Activated CD8-positive, alpha-beta memory T cell treated with anti-CD3 and anti-CD28 coated beads for 4 hours (primary cell): ENCODE measurements around the gene DDAH1.

Source experiments
- DNase-seq, 2 donors: peaks; one replicate each; pipeline ENCODE4 v3.0.0-alpha.2; 2020; ENCODE audit warnings: low read depth in 2 of 2

Gene DDAH1

DNA sequence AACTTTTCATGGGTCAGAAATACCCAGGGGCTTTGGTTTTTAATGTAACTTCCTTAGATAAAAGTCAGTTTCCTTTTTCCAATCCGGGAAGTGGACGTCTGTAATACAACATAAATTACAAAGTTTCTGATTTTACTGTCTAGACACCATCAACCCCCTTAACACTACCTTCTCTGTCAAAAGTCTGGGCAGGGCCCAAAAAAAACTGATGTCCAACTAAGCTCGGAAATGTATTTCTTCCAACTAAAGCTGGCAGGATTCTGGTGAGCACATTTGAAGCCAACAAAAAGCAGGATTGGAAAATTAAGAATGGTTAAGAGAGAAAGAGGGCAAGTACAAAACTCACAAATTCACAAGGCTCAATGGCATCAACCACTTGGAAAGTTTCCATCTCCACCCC is 24.3 kb downstream of the DDAH1 start:
- no peak for DNase-seq

DNA sequence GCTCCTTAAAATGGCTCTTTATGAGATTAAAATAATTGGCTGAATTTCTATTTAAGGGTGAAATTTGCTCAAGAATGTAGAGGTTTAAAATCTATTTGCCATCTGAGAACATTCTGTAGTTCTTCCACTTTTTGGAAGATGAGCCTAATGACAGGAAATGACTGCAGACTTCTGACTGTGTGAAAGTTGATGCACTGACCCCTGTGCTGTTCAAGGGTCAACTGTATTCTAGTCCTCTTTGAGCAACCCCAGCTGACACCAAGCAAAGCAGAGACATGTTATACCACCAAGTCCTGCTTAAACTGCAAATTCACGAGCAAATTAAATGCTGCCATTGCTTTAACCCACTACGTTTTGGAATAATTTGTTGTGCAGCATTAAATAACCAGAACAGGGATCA is 26.6 kb downstream of the DDAH1 start:
- DNase-seq, result no peak

DNA sequence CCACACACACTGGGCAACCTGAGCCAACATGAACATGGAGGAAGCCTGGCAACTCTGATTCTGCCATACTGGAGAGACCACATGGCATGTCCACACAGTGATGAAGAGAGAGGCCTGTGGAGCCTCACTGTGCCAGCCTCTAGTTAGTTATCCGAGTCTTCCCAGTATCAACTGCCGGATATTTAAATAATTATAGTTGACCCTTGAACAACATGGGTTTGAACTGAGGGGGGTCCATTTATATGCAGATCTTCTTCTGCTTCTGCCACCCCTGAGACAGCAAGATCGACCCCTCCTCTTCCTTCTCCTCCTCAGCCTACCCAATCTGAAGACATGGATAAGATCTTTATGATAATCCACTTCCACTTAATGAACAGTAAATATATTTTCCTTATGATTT is 27.8 kb downstream of the DDAH1 start:
- DNase-seq, result no peak

DNA sequence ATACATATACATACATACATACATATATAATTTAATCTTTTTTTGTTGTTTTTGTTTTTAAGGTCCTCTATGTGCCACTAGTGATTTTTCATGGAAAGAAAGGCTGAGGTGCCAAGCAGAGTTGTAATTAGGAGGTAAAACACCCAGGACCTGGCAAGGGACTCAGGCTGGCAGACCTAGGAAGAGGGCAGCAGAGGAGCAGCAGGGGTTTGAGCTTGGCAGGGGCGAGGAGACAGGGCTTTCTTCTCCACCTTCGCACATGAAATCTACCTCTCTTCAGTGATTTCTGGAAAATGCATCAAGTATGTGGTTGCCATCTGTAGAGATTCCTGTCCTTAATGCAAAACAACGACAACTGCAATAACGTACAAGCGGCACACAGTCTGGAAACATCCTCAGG is 31.9 kb downstream of the DDAH1 start:
- no peak for DNase-seq

DNA sequence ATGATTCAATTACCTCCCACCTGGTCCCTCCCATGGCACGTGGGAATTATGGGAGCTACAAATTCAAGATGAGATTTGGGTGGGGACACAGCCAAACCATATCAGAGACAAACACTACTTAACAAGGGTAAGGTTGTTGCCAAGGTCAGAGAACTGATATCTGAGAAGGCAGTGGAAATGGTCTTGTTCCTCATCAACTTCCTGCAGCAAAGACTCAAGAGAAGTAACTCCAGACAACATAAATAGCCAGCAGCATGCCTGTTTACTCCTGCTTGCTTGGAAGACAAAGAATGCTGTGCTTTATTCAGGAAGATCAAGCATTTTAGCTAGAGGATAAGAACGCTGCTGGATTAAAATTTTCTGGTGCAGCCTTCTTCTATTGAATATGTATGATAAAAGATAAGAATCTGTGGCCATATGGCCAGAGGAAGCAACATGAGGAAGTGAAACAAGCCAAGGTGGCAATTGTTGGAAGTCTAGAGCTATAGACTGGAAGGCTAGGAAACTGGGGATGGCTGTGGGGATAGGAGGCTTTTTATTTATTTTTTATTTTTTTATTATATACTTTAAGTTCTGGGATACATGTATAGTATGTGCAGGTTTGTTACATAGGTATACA is 36.4 kb downstream of the DDAH1 start:
- DNase-seq, result no peak

DNA sequence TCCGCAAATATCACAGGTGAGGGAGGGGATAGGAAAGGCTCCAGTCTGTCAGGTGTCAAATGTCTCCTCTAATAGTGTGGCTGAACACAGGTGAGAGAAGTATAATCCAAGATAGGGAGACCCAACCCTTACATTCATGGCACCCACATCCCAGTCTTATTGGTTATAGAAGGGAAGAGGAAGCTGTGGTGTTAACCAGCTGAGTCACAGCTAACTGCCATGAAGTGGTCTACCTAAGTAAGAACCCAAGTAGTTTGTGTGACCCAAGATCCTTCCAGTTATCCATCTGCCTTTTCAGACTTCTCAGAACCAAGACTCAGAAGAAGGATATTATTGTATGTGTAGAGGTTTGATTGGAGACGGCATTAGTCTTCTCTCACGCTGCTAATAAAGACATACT is 37.1 kb downstream of the DDAH1 start:
- no peak for DNase-seq

DNA sequence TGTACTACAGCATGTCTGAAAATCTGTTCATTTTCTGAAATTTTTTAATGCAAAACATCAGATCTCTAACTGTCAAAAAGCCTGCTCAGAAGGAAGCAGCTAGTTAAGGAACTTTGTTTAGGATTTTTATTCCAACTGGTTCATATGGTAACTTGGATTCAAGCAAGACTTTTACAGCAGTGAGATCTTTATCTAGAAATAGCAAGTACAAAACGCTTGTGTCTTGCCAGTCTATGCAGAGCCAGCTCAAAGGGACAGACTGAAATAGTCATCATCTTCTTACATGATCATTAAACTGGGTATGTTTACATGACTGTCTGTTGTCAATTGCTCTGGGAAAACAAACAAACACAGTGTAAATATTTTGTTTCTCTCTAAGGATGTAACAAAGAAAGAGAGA is 37.6 kb downstream of the DDAH1 start:
- no peak for DNase-seq

DNA sequence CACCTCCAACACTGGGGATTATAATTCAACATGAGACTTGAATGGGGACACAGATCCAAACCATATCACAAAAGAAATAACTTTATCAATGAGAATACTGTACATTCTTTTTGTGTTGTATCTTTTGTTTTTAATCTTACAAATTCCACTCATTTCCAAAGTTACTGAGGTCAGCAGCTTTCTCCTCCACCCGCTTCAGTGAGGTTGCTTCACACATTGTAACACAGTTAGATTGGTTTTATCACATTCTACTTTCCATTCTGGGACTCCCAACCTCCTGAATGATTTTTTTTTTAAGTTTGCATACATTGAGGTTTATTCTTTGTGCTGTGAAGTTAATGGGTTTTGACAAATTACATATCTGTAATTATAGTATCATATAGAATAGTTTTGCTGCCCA is 43.8 kb downstream of the DDAH1 start:
- DNase-seq, result no peak

DNA sequence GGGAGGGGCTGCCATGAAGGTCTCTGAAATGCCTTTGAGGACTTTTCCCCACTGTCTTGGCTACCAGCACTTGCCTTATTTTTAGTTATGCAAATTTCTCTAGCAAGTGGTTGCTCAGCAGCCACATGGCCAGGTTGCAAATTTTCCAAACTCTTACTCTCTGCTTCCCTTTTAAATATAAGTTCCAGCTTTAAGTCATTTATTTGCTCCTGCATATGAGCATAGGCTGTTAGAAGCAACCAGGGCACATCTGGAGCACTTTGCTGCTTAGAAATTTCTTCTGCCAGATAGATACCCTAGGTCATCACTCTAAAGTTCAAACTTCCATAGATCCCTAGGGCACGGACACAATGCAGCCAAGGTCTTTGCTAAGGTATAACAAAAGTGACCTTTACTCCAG is 44.8 kb downstream of the DDAH1 start:
- no peak for DNase-seq

DNA sequence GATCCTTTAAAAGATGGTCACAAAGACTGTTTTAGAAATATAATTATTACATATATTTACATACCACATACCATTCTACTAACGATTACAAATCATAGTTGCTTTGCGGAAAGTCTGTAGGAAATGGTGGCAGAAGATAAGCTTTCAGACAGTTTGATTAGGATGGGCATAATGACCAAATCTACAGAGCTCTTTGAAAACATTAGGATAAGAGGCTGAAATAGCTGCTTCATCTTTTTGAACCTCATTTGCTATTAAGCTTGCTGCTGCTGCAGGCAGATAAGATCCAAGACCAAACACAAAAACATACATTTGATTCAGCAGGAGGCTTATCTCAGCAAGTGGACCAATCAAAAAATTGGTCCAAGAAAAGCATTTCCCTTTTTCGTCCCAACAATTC is 47.1 kb downstream of the DDAH1 start:
- DNase-seq, result no peak

DNA sequence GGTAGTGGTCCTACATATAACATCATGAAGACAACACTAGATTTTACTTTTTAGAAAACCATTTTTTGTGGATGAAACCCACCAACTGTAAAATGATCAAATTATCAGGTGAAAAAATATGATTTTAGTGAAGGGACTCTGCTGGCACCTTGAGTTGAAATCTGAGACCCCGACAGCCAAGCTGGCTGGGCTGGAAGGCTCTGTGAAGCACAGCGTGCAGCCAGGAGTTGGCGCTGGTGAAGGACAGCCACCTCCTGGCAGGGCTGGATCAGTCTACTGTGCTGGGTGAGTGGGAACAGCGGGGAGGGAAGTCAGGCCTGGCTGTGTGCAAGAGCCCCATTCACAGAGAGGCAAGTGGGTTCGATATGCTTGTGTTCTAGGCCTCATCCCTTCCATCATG is 47.9 kb downstream of the DDAH1 start:
- no peak for DNase-seq

DNA sequence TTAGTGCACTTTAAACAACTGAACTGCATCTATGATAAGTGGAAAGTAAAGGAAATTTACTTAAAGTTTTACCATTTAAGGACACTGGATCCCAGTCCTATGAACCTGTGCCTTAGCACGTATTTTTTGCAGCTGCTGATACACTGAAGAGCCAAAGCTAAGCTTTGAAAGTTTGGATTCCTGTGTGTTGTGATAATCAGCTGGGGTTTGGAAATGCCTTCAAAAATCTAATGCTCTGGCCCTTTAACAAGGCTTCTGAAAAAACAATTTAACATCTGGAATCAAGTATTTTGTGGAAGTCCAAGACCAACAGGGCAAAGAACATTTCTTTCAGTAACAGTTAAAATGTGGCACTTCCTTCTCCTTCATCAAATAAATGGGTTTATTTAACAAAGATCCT is 51.8 kb downstream of the DDAH1 start:
- DNase-seq, result no peak

DNA sequence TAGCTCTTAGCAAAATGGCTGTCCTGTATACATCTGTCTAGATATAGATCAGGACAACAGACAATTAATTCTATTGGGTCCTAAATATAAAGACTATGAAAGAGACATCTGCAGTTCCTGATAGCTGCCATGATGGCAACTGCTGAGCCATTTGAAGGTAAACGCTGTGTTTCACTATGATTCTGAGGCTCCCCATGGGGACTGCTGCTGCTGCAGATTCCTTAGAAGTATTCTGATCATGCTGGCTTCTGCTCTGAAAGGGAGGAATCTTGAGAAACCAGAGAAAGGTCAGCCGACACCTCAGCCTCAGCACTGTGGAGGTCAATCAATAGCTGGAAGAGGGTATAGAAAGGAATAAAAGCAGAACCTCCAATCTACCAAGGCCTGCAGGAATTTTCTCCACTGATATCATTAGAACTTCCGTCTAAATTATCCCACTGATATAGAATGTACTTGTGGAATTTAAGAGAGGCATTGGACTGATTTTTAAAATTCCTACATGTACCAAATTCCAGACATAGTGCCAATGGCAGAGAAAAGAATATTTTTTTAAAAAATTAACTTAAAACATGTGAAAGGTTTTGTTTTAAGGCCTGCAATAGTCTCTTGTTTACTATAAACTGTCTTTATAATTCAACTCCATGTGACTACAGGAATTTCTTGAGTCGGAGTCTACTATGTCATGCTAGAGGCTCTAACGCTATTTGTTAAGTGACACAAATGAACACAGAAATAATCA is 53.2 kb downstream of the DDAH1 start:
- DNase-seq, result no peak

DNA sequence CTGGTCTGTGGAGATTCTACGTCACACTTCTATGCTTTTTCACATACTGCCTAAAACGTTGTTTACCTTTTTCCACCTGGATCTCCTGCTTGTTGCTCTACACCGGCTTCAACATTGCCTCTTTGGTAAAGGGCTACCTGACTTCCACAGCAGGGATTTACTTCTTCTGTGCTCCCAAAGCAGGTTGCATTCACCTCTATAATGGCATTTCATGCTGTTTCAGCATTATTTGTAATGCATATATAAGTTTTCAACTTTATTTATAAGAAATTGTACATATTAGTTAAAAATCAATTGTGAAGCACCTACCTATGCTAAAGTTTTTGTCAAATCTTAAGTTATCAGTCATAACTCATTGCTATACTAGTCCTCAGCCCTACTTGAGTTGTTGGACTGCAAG is 55.4 kb downstream of the DDAH1 start:
- no peak for DNase-seq

DNA sequence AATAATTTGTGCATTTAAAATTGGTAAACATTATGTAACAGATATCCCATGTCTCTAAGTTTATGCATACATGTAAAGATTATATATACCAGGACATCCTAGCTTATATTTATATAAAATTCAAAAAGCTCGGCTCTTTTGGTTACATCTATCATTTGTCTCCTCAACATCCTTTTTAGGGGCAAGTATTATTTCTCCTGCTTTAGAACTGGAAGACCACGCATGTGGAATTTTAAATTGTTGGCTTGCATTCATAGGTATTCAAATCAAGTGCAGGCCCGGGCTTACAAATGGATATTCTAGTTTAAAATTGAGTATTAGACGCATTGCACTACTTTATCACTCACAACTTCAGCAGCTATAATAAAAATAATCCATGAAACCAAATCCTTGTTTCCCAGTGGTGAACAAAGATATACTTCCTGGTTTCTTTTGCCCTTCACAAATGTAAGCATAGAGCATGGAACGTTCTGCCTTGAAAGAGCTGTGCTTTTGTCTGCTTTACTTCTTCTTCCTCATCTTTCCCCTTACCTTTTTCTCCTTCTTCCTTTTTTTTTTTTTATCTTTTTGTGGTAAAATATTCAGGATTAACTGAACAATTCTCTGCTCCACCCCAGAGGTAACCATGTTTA is 57.1 kb downstream of the DDAH1 start:
- DNase-seq, result no peak

DNA sequence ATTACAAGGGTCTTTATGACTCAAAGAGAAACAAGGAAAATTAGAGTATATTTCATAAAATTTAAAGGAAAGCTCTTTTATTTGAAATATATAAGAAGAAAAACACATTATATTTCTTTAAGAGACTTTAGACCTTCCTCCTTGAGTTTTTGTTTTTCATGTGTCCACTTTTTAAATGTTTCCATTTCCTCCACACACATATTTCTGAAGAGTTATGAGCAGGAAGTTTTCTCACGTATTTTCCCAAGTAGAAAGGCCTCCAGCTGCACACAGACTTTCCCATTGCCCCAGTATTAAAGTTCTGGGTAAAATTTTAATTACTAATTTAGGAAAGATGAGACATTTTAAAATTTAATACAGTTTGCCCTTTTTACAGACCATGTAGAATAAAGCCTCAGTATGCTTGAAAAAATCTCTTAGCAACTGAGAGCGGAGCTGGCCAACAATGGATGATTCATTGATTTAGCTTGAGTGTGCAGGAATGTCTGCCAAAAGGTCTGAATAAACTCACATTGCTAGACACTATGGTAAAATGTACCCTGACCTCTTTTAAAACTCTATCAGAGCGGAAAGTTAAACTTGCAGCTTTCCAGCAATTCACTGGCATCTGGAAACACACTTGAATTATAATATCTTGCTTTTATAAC is 57.9 kb downstream of the DDAH1 start:
- DNase-seq, result no peak

DNA sequence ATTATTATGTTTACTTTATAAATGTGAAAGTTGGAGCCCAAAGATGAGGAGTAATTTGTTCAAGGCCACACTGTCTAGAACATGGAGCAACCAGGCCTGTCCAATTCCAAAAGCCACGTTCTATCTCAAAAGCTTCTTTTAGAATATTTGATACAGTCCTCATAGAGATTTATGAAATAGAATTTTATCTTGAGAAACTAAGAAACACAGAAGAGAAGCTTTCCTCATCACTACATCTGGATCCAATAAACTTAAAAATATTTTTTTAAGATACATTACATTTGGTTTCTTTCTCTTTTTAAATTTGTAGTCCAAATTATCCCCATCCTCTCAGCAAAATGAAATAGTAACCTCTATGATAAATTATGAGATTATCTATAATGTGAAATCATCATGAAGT is 58.9 kb downstream of the DDAH1 start:
- DNase-seq, result no peak

DNA sequence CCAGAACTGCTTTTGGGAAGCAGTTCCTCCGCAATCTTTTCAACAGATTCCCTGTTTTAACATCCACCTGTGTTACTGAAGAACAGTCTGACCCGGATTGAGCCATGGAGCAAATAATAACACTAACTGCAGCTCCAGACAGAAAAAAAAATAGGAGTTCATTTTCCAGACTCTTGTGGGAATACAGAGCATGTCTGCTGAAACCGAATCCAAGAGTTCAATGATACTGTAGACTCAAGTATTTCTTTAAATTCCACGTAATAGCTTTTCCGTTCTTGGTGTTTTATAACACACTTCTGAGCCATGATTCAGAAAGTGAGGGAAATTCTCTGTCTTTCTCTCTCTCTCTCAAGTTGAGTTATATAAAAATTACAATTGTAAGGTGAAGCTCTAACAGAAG is 60.6 kb downstream of the DDAH1 start:
- DNase-seq, result no peak

DNA sequence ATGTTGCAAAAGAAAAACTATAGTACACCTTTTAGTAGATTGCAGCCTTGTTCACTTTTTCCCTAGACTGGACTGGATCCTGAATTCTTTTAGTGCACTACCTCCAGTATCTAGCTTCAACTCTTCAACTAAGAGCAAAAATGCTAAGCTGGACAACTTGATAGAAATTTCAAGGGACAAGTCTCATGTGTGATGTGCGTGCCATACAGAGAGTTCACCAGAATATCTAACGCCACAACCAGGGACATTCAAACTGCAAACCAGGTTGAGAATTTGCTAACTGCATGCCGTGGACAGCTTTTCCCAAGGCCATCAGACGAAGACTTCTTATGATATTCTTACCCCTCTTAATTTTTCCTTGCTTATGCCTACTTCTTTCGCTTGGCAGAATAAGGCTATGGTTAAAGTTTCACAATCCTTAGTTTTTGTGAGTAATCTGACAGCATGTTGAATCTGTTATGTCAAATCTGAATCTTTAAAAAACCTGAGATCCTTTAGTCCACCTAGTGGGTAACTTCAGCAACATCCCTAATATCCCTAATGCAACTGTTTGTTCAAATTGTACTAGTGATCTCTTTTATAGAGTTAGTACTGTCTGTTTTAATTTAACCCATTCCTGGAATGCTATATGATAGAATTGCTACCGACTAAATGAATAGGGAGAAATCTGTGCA is 66.4 kb downstream of the DDAH1 start:
- DNase-seq, result no peak

DNA sequence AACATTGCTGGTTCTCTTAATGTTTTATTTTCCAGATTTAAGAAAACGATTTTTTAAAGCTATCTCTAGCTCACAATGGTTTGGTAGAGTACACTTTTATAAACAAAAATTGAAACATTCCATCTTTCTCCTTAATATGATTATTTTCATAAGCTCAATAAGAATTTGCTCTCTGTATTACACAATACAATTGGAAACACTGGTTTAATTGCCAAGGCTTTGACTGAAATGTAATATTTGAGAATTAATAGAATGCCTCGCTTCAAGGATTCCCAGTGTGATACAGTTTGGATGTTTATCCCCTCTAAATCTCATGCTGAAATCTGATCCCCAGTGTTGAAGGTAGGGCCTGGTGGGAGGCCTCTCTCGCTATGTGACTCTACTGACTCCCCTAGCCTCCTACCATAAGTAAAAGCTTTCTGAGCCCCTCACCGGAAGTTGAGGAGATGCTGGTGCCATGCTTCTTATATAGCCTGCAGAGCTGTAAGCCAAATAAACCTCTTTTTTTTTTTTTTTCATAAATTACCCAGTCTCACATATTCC is 67.4 kb downstream of the DDAH1 start:
- DNase-seq, result no peak

DNA sequence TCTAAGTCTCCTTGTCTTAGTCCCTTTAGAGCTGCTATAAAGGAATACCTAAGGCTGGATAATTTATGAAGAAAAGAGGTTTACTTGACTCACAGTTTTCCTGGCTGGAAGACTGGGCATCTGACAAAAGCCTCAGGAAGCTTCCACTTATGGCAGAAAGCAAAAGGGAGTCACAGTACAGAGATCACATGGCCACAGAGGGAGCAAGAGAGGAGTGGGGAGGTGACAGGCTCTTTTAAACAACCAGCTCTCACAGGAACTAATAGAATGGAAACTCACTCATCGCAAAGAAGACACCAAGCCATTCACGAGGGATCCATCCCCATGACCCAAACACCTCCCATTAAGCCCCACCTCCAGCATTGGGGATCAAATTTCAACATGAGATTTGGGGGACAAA is 68.8 kb downstream of the DDAH1 start:
- DNase-seq, result no peak

DNA sequence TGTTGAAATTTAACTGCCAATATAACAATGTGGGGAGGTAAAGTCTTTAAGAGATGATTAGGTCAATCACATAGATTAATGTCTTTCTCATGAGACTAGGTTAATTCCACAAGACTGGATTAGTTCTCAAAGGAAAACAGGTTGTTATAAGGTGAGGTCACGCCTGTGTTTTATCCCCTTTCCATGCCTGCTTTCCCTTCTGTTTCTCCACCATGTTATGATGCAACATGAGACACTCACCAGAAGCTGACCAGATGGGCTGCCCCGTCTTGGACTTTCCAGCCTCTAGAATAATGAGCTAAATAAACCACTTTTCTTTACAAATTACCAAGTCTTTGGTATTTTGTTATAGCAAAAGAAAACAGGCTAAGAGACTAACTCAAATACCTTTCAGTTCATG is 70.8 kb downstream of the DDAH1 start:
- no peak for DNase-seq
